Right lobe of liver (tissue), 6 donors: ENCODE data around the gene NBAS. TPM values are rescaled to one million over a fixed set of nuclear protein-coding genes. Genes with fewer than 3 reads are reported as not detected.

ENCODE experiments used
- ATAC-seq, 4 donors: fragments of 200-7000 bp; cut with Tn5 transposase; one replicate each; pipeline ENCODE4 v1.9.1; 2020; ENCODE audit warnings: mild to moderate bottlenecking in 4 of 4, moderate library complexity in 4 of 4
- DNase-seq, 3 donors: peaks; one replicate each; pipeline ENCODE4 v3.0.0-alpha.2; 2020
- H3K27ac ChIP-seq, 3 donors: fragments of 200-600 bp; one replicate each; pipeline ENCODE4 v1.8.0; 2022
- H3K27me3 ChIP-seq, 2 donors: fragments of 200-600 bp; one replicate each; pipeline ENCODE4 v1.8.0; 2022
- H3K36me3 ChIP-seq, 4 donors: fragments of 200-600 bp; sonication (generic) in 1 of 4; one replicate each; pipeline versions ENCODE4 v1.5.1 to v1.8.0; 2017 to 2022; ENCODE audit warnings: control low read depth in 1 of 4
- H3K4me1 ChIP-seq, 4 donors: fragments of 200-600 bp; sonication (generic) in 1 of 4; one replicate each; pipeline versions ENCODE4 v1.5.1 to v1.8.0; 2017 to 2022; ENCODE audit warnings: control low read depth in 1 of 4
- H3K4me3 ChIP-seq, 3 donors: fragments of 200-600 bp; one replicate each; pipeline ENCODE4 v1.8.0; 2022
- H3K9me3 ChIP-seq, 4 donors: fragments of 200-600 bp; sonication (generic) in 1 of 4; one replicate each; pipeline versions ENCODE4 v1.5.1 to v1.8.0; 2017 to 2022; ENCODE audit warnings: control low read depth in 1 of 4
- CTCF ChIP-seq, 4 donors: fragments of 200-600 bp in 3 of 4; fragments of 450-650 bp in 1 of 4; IDR thresholded peaks; one replicate each; pipeline versions ENCODE4 v1.5.1 to v1.8.0; 2016 to 2022; ENCODE audit warnings: antibody characterized with exemption in 4 of 4, mild to moderate bottlenecking in 2 of 4
- POLR2A ChIP-seq: fragments of 450-650 bp; IDR thresholded peaks from one replicate; pipeline ENCODE4 v1.6.1; 2017; ENCODE audit warnings: antibody characterized with exemption, mild to moderate bottlenecking
- WGBS: methylation state at CpG from one replicate; pipeline ENCODE4 v1.1.6; 2018; ENCODE audit warnings: low coverage, low lambda C conversion rate; ENCODE audit not compliant: insufficient coverage; ENCODE audit errors: missing lambda C conversion rate; 5-methylcytosine and 5-hydroxymethylcytosine counted together
- intact Hi-C, 2 donors: fragments of 100-400 bp; cut with DNase I; formaldehyde crosslinking; loops; one replicate each; pipeline versions ENCODE4 v1.11.2 to v1.14.1; 2022
- total RNA-seq, 6 experiments: library from RNA; depleted of rRNA in 2 of 6; stranded (reverse); fragments of >200 nt in 2 of 6; fragmentation: NEBNext Ultra II Directional in 3 of 6; extraction: Animal tissue kit (Norgen Biotek cat#: 25700) in 3 of 6; gene quantifications; one replicate each; pipeline versions ENCODE4 v1.1.0 to v1.2.4, GENCODE V29; 2016 to 2023
- donor health status: DM: no; HTN: yes; CAD: no.
- donor health status: DM: no; HTN: no; CAD: no.
- donor health status: DM: no; HTN: no; CAD: no.
- donor health status: DM: no; HTN: yes; CAD: no.
- donor health status: DM: no; HTN: yes; CAD: no.

Gene NBAS
- total RNA-seq, 6 experiments from 2014 or later: 16.1 to 21.8 (median 18.5) TPM

GRCh38 chr2:15603044-15603765 lies 42.1 kb upstream of the NBAS start:
- Histone ChIP-seq H3K36me3 (peaks cover 7 to 100% (median 64%) of the 10 kb centered on the region in 4 donors), H3K4me1 (no peaks in the 10 kb centered on the region), H3K9me3 (no peaks in the 10 kb centered on the region), H3K27me3 (no peaks in the 10 kb centered on the region), H3K27ac (no peak overlapping the region), H3K4me3 (no peak overlapping the region)
- no peak for DNase-seq
- TF ChIP-seq CTCF (IDR thresholded peaks at IDR 0.05) (no peak), POLR2A (no peak)
- intact Hi-C loops: no loop called here
- WGBS: 80% methylated on average over 3 of the region's 3 CpGs
- ATAC-seq: no peak

- 95% methylated on average over 6 of the region's 8 CpGs for WGBS
Observed at GRCh38 chr2:15602393-15602792, 41.3 kb upstream of the NBAS start.

GRCh38 chr2:15601681-15602080 lies 40.5 kb upstream of the NBAS start:
- intact Hi-C loops: no loop called here
- Histone ChIP-seq H3K9me3 (no peaks in the 10 kb centered on the region), H3K4me3 (no peak overlapping the region), H3K36me3 (peaks cover 0 to 100% (median 69%) of the 10 kb centered on the region in 4 donors), H3K27ac (no peak overlapping the region), H3K4me1 (no peaks in the 10 kb centered on the region), H3K27me3 (no peaks in the 10 kb centered on the region)
- WGBS: 100% methylated on average over 1 of the region's 1 CpG
- DNase-seq (no peak), ATAC-seq (no peak)
- no peak for TF ChIP-seq POLR2A
- no peak for TF ChIP-seq CTCF (IDR thresholded peaks at IDR 0.05)

More at GRCh38 chr2:15602393-15602792, 41.3 kb upstream of the NBAS start:
- no peak overlapping the region for H3K27ac ChIP-seq
- TF ChIP-seq POLR2A: no peak
- TF ChIP-seq CTCF (IDR thresholded peaks at IDR 0.05): no peak
- ATAC-seq: no peak
- no peak for DNase-seq
- intact Hi-C loops: no loop called here
- H3K36me3 ChIP-seq: peaks cover under 1 to 100% (median 66%) of the 10 kb centered on the region in 4 donors
- no peaks in the 10 kb centered on the region for H3K9me3 ChIP-seq
- H3K27me3 ChIP-seq: no peaks in the 10 kb centered on the region
- H3K4me3 ChIP-seq: no peak overlapping the region
- H3K4me1 ChIP-seq: no peaks in the 10 kb centered on the region

GRCh38 chr2:15599994-15600393 lies 38.9 kb upstream of the NBAS start:
- Histone ChIP-seq H3K9me3 (no peaks in the 10 kb centered on the region), H3K27me3 (no peaks in the 10 kb centered on the region), H3K4me3 (no peak overlapping the region), H3K27ac (no peak overlapping the region), H3K36me3 (peaks cover 0 to 99% (median 63%) of the 10 kb centered on the region in 4 donors), H3K4me1 (no peaks in the 10 kb centered on the region)
- ATAC-seq (no peak), DNase-seq (no peak)
- TF ChIP-seq POLR2A (no peak), CTCF (IDR thresholded peaks at IDR 0.05) (no peak)
- WGBS: 100% methylated on average over 1 of the region's 1 CpG
- intact Hi-C loops: no loop called here
